HL-60 (cell line): Measurements from ENCODE around the gene NPSR1.

Experiments
- GABPA ChIP-seq: IDR thresholded peaks from 2 replicates; pipeline ENCODE4 v1.6.1; 2012; ENCODE audit warnings: low read depth
- POLR2AphosphoS5 ChIP-seq: IDR thresholded peaks from 2 replicates; pipeline ENCODE4 v1.6.1; 2012; ENCODE audit warnings: low read depth
- TF ChIP-seq, protein P1 (sequence below): IDR thresholded peaks from one replicate; pipeline ENCODE4 v1.5.1; 2011; ENCODE audit warnings: low read length, control low read depth, inconsistent platforms; ENCODE audit not compliant: insufficient read depth

DNA sequence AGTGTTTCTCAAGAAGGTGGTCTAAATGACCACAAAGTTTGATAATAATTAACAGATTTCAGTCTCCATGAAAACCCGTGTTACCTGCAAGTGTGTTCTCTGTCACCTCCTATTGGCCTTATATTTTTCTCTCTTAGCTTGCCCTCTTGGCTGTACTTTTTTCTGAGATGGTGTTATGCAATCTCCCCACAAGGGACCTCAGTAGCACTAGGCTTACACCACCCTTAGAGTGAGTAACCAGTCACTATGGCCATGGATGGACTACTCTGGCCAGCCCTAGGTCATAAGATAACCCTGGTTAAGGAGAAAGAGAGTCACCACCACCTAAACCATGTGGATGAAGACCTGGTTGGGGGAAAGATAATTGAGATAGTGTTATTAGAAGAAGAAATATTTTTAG is 76.8 kb downstream of the NPSR1 start:
- no peak for TF ChIP-seq GABPA
- TF ChIP-seq, protein P1, sequence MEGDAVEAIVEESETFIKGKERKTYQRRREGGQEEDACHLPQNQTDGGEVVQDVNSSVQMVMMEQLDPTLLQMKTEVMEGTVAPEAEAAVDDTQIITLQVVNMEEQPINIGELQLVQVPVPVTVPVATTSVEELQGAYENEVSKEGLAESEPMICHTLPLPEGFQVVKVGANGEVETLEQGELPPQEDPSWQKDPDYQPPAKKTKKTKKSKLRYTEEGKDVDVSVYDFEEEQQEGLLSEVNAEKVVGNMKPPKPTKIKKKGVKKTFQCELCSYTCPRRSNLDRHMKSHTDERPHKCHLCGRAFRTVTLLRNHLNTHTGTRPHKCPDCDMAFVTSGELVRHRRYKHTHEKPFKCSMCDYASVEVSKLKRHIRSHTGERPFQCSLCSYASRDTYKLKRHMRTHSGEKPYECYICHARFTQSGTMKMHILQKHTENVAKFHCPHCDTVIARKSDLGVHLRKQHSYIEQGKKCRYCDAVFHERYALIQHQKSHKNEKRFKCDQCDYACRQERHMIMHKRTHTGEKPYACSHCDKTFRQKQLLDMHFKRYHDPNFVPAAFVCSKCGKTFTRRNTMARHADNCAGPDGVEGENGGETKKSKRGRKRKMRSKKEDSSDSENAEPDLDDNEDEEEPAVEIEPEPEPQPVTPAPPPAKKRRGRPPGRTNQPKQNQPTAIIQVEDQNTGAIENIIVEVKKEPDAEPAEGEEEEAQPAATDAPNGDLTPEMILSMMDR = no peak
- TF ChIP-seq POLR2AphosphoS5 = no peak
